Peyer's patch (tissue), 4 donors: Measurements from ENCODE around the gene OR2A12. TPM values are rescaled to one million over a fixed set of nuclear protein-coding genes. Genes with fewer than 3 reads are reported as not detected.
A peak's percentile ranks its signal among the peaks of the same experiment; 100 is the strongest.
"Not testable (repeated sequence)": the region's sequence is repeated elsewhere in the genome, so short reads cannot be mapped to it uniquely, and the experiment has no call there.

Source experiments
- DNase-seq, 3 donors: peaks; one replicate each; pipeline ENCODE4 v3.0.0-alpha.2; 2017 to 2019
- H3K27ac ChIP-seq, 4 donors: fragments of 200-600 bp; sonication (generic); one replicate each; pipeline ENCODE4 v1.5.1; 2016 to 2019
- H3K27me3 ChIP-seq, 2 donors: fragments of 200-600 bp; sonication (generic); one replicate each; pipeline ENCODE4 v1.5.1; 2019
- H3K36me3 ChIP-seq, 3 donors: fragments of 200-600 bp; sonication (generic); one replicate each; pipeline ENCODE4 v1.5.1; 2016 to 2019
- H3K4me1 ChIP-seq, 4 donors: fragments of 200-600 bp; sonication (generic); one replicate each; pipeline ENCODE4 v1.5.1; 2016 to 2019
- H3K4me3 ChIP-seq, 4 donors: fragments of 200-600 bp; sonication (generic); 1 replicate in 3 of 4; 2 replicates in 1 of 4; pipeline ENCODE4 v1.5.1; 2016 to 2019; ENCODE audit warnings: mild to moderate bottlenecking in 1 of 4
- H3K9me3 ChIP-seq, 4 donors: fragments of 200-600 bp; sonication (generic); one replicate each; pipeline ENCODE4 v1.5.1; 2016 to 2019; ENCODE audit warnings: mild to moderate bottlenecking in 1 of 4
- POLR2A ChIP-seq, 2 donors: fragments of 450-650 bp; IDR thresholded peaks; one replicate each; pipeline ENCODE4 v1.5.1; 2017; ENCODE audit warnings: antibody characterized with exemption in 2 of 2, mild to moderate bottlenecking in 2 of 2, moderate library complexity in 2 of 2
- total RNA-seq, 4 donors: library from RNA; depleted of rRNA; stranded (reverse); fragments of >200 nt; gene quantifications; one replicate each; pipeline ENCODE4 v1.1.0, GENCODE V29; 2016
- TF ChIP-seq, protein P1 (sequence below), 6 experiments: fragments of 450-650 bp in 4 of 6; fragments of 200-600 bp in 2 of 6; sonication (generic) in 1 of 6; IDR thresholded peaks; one replicate each; pipeline ENCODE4 v1.5.1; 2017 to 2019; ENCODE audit warnings: antibody characterized with exemption in 6 of 6, mild to moderate bottlenecking in 3 of 6, moderate library complexity in 1 of 6

Gene OR2A12
- total RNA-seq, 4 donors from 2014 or later, result not detected

DNA sequence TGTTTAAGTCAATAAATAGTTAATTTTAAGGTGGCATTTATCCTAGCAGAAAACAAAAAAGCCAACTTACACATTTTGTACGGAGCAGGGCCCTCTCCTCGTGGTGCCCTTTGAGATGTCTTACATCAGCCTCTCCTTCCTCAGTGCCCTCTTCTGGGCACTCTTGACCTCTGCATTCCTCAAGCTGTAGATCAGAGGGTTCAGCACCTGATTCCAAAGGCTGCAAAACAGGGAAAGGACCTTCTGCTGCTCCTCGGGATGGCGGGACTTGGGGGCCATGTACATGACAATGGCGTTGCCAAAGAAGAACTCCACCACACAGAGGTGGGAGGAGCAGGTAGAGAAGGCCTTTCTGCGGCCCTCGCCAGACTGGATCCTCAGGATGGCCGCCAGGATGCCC lies 32.3 kb downstream of the OR2A12 start:
- TF ChIP-seq POLR2A (IDR thresholded peaks at IDR 0.05), result no peak
- TF ChIP-seq, protein P1, sequence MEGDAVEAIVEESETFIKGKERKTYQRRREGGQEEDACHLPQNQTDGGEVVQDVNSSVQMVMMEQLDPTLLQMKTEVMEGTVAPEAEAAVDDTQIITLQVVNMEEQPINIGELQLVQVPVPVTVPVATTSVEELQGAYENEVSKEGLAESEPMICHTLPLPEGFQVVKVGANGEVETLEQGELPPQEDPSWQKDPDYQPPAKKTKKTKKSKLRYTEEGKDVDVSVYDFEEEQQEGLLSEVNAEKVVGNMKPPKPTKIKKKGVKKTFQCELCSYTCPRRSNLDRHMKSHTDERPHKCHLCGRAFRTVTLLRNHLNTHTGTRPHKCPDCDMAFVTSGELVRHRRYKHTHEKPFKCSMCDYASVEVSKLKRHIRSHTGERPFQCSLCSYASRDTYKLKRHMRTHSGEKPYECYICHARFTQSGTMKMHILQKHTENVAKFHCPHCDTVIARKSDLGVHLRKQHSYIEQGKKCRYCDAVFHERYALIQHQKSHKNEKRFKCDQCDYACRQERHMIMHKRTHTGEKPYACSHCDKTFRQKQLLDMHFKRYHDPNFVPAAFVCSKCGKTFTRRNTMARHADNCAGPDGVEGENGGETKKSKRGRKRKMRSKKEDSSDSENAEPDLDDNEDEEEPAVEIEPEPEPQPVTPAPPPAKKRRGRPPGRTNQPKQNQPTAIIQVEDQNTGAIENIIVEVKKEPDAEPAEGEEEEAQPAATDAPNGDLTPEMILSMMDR (IDR thresholded peaks at IDR 0.05), result no peak
- H3K36me3 ChIP-seq, result no peaks in the 10 kb centered on the region
- DNase-seq, result no peak
- H3K27me3 ChIP-seq, result no peaks in the 10 kb centered on the region
- no peak overlapping the region for H3K4me3 ChIP-seq
- H3K4me1 ChIP-seq, result no peaks in the 10 kb centered on the region
- H3K27ac ChIP-seq, result no peak overlapping the region
- H3K9me3 ChIP-seq, result no peaks in the 10 kb centered on the region

- no peak for TF ChIP-seq POLR2A (IDR thresholded peaks at IDR 0.05)
- TF ChIP-seq, protein P1 (IDR thresholded peaks at IDR 0.05), result no peak
- Histone ChIP-seq H3K9me3 (no peaks in the 10 kb centered on the region), H3K36me3 (no peaks in the 10 kb centered on the region), H3K4me3 (no peak within 1 kb of the TSS), H3K27me3 (no peaks in the 10 kb centered on the region), H3K4me1 (no peaks in the 10 kb centered on the region), H3K27ac (no peak within 1 kb of the TSS)
- no peak for DNase-seq
Observed at GRCh38 chr7:144122876-144123275, 36.8 kb downstream of the OR2A12 start, which contains the start of gene OR2A14. Gene OR2A14 (plus strand): TSS chr7:144123176. CDS start chr7:144129113, 5,937 bp downstream.

DNA sequence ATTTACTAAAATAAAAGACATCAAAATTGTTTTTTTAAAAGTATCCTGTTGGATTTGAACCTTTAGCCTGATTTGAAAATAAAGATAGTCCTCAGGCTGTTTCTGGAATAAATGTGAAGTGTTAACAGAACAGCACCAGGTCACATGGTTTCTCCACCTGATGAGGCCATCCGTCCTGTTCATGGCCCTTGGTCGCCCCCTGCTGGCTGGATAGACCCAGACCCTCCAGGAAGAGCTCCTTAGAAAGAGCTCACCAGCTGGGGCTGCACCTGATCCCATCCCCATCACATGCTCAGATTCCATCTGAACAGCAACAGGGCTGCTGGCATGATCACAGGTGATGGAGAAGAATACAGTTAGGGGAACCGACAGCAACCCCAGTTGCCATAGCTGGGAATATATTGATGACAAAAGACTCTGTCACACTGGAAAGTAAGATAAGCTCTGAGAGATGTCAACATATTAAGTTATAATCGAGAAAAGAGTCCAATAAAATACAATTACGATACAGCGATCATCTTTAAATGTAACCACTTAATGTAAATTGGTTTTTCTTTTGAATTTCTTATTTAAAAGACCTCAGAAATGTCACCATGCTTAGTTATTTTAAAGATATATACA lies 41.7 kb downstream of the OR2A12 start:
- no peak overlapping the region for H3K4me3 ChIP-seq
- no peaks in the 10 kb centered on the region for H3K27me3 ChIP-seq
- TF ChIP-seq POLR2A (IDR thresholded peaks at IDR 0.05), result no peak
- TF ChIP-seq, protein P1 (IDR thresholded peaks at IDR 0.05), result peak; percentile 38 to 91 (median 79)
- peak; percentile 90 to 96 (median 90) for DNase-seq
- no peaks in the 10 kb centered on the region for H3K36me3 ChIP-seq
- H3K4me1 ChIP-seq, result no peaks in the 10 kb centered on the region
- no peaks in the 10 kb centered on the region for H3K9me3 ChIP-seq
- H3K27ac ChIP-seq, result no peak overlapping the region

- not testable (repeated sequence) for H3K4me3 ChIP-seq, DNase-seq, H3K4me1 ChIP-seq, H3K36me3 ChIP-seq, H3K9me3 ChIP-seq, H3K27ac ChIP-seq, H3K27me3 ChIP-seq
Observed at GRCh38 chr7:144129601-144130000, 43.5 kb downstream of the OR2A12 start.

DNA sequence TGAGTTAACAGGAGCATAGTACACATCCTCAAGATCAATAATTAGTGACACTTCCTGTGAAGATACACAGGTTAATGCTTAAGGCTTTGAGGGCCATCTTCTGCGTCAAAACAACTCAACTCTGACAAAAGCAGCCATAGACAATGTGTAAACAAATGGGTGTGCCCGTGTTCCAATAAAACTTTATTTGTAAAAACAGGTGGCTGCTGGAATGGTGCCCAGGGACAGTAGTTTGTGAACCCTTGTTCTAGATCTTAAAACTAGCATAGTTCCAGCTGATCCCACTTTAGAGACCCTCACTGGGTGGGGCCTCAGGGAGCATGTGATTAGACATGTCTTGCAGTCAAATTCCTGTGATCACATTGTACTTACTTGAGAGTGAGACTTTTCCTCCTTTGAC lies 44.7 kb downstream of the OR2A12 start:
- Histone ChIP-seq H3K9me3 (no peaks in the 10 kb centered on the region), H3K36me3 (no peaks in the 10 kb centered on the region), H3K4me3 (no peak overlapping the region), H3K27me3 (no peaks in the 10 kb centered on the region), H3K27ac (no peak overlapping the region), H3K4me1 (no peaks in the 10 kb centered on the region)
- no peak for DNase-seq
- TF ChIP-seq POLR2A (IDR thresholded peaks at IDR 0.05), result no peak
- TF ChIP-seq, protein P1 (IDR thresholded peaks at IDR 0.05), result no peak

DNA sequence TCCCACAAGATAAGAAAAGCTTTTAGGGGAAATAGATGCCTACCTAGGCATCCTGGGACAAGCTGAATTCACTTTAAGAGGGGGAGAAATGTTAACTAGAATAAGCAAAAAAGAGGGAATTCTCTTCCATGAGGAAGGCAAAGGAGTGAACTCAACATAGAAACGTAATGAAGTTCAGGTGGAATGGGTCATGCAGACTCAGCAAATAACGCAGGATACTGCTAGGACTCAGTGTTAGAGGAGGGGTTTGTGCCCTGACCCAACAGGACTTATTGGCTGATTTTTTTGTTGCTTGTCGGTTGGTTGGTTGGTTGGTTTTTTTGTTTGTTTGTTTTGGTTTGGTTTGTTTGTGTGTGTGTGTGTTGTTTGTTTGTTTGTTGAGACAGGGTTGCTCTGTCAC lies 46.2 kb downstream of the OR2A12 start:
- H3K27ac ChIP-seq, result no peak overlapping the region
- no peaks in the 10 kb centered on the region for H3K9me3 ChIP-seq
- H3K36me3 ChIP-seq, result no peaks in the 10 kb centered on the region
- H3K4me1 ChIP-seq, result no peaks in the 10 kb centered on the region
- H3K27me3 ChIP-seq, result no peaks in the 10 kb centered on the region
- TF ChIP-seq POLR2A (IDR thresholded peaks at IDR 0.05), result no peak
- no peak for DNase-seq
- H3K4me3 ChIP-seq, result no peak overlapping the region

- no peaks in the 10 kb centered on the region for H3K36me3 ChIP-seq
- no peak overlapping the region for H3K27ac ChIP-seq
- TF ChIP-seq, protein P1 (IDR thresholded peaks at IDR 0.05), result no peak
- no peak for TF ChIP-seq POLR2A (IDR thresholded peaks at IDR 0.05)
- DNase-seq, result no peak
- no peaks in the 10 kb centered on the region for H3K27me3 ChIP-seq
- no peak overlapping the region for H3K4me3 ChIP-seq
- no peaks in the 10 kb centered on the region for H3K9me3 ChIP-seq
- H3K4me1 ChIP-seq, result no peaks in the 10 kb centered on the region
Observed at GRCh38 chr7:144133307-144133706, 47.2 kb downstream of the OR2A12 start.
